GM18870 (cell line): Measurements from ENCODE around the gene AIRE.
"Not testable (repeated sequence)": the region's sequence is repeated elsewhere in the genome, so short reads cannot be mapped to it uniquely, and the experiment has no call there.

Experiments used
- ATAC-seq: cut with Tn5 transposase; IDR thresholded peaks from one replicate; pipeline ENCODE4 v1.9.1; 2021; ENCODE audit warnings: moderate library complexity; ENCODE audit not compliant: unreplicated experiment

Gene AIRE

GRCh38 chr21:44265734-44266270 lies 19.9 kb upstream of the AIRE start:
- no peak for ATAC-seq

- no peak for ATAC-seq
Observed at GRCh38 chr21:44267655-44268142, 18.0 kb upstream of the AIRE start.

- no peak for ATAC-seq
Observed at GRCh38 chr21:44269090-44269489, 16.6 kb upstream of the AIRE start.

- no peak for ATAC-seq
Observed at GRCh38 chr21:44271558-44272283, 14.0 kb upstream of the AIRE start.

GRCh38 chr21:44272284-44272858 lies 13.3 kb upstream of the AIRE start:
- no peak for ATAC-seq

- no peak for ATAC-seq
Observed at GRCh38 chr21:44273046-44273445, 12.6 kb upstream of the AIRE start.

GRCh38 chr21:44275041-44275440 lies 10.6 kb upstream of the AIRE start:
- ATAC-seq, result no peak

- ATAC-seq, result no peak
Observed at GRCh38 chr21:44279354-44280260, 6.1 kb upstream of the AIRE start.

- no peak for ATAC-seq
Observed at GRCh38 chr21:44281801-44282200, 3.9 kb upstream of the AIRE start.

GRCh38 chr21:44282370-44282769 lies 3.3 kb upstream of the AIRE start:
- ATAC-seq, result no peak

- ATAC-seq, result not testable (repeated sequence)
Observed at GRCh38 chr21:44283211-44283785, 2.4 kb upstream of the AIRE start.

GRCh38 chr21:44283948-44284347 lies 1.7 kb upstream of the AIRE start:
- no peak for ATAC-seq

GRCh38 chr21:44286086-44286715 lies 525 bp downstream of the AIRE start:
- no peak for ATAC-seq

- ATAC-seq, result no peak
Observed at GRCh38 chr21:44286716-44287632, 1.3 kb downstream of the AIRE start.

GRCh38 chr21:44288251-44289110 lies 2.8 kb downstream of the AIRE start:
- no peak for ATAC-seq

GRCh38 chr21:44289381-44290010 lies 3.8 kb downstream of the AIRE start:
- no peak for ATAC-seq

GRCh38 chr21:44290327-44291077 lies 4.8 kb downstream of the AIRE start:
- ATAC-seq, result no peak
